ENCODE results near the gene NPSR1.
"Not testable (repeated sequence)": the region's sequence is repeated elsewhere in the genome, so short reads cannot be mapped to it uniquely, and the experiment has no call there.

The NPSR1 gene, protein sequence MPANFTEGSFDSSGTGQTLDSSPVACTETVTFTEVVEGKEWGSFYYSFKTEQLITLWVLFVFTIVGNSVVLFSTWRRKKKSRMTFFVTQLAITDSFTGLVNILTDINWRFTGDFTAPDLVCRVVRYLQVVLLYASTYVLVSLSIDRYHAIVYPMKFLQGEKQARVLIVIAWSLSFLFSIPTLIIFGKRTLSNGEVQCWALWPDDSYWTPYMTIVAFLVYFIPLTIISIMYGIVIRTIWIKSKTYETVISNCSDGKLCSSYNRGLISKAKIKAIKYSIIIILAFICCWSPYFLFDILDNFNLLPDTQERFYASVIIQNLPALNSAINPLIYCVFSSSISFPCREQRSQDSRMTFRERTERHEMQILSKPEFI

DNA sequence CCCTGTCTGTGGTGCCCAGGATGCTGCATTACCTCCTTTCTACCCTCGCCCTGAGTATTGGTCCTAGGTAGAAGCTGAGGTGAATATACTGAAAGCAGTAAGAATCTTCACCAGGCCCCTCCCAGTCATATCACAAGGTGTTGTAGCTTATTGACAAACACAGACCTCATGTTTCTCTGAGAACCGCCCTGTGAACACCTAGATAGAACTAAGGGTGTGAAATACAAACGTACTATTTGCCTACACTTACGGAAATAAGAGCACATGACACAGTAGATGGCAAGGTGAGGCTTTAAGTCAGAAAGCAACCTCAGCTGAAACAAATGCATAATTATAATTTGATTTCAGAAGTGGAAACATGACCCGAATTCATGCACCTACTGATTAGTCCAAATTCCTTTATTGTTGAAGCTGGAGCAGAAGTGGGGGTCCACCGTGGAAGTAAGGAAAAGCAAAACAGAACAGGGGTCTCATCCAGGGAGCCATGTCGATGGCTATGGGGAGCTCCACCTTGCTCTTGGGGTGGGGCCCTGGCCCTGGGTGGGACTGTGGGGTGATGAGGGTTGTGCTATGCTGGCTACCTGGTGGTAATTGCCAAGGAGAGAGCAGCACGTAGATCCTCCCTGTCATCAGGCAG, at the start of gene NPSR1:
TSS of gene NPSR1 (plus strand) at position 587 of the 637 bp plus-strand sequence. CDS start 195 bp downstream, outside the sequence.
- H3K36me3 Mint-ChIP-seq (ENCODE audit: low read depth): no peaks in the 10 kb centered on the region
- no peak within 1 kb of the TSS for H3K27ac Mint-ChIP-seq
- peaks cover 28% of the 10 kb centered on the region for H3K4me1 Mint-ChIP-seq
- peak within 1 kb of the TSS in 1 of 3 experiments; percentile 45 for H3K4me3 Mint-ChIP-seq
- H3K9me3 Mint-ChIP-seq: no peaks in the 10 kb centered on the region
- H3K27me3 Mint-ChIP-seq (ENCODE audit: low read depth): peaks cover 11% of the 10 kb centered on the region
- TF ChIP-seq, protein P1, sequence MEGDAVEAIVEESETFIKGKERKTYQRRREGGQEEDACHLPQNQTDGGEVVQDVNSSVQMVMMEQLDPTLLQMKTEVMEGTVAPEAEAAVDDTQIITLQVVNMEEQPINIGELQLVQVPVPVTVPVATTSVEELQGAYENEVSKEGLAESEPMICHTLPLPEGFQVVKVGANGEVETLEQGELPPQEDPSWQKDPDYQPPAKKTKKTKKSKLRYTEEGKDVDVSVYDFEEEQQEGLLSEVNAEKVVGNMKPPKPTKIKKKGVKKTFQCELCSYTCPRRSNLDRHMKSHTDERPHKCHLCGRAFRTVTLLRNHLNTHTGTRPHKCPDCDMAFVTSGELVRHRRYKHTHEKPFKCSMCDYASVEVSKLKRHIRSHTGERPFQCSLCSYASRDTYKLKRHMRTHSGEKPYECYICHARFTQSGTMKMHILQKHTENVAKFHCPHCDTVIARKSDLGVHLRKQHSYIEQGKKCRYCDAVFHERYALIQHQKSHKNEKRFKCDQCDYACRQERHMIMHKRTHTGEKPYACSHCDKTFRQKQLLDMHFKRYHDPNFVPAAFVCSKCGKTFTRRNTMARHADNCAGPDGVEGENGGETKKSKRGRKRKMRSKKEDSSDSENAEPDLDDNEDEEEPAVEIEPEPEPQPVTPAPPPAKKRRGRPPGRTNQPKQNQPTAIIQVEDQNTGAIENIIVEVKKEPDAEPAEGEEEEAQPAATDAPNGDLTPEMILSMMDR (IDR thresholded peaks at IDR 0.05; ENCODE audit: unreplicated experiment in 3 of 3): no peak

DNA sequence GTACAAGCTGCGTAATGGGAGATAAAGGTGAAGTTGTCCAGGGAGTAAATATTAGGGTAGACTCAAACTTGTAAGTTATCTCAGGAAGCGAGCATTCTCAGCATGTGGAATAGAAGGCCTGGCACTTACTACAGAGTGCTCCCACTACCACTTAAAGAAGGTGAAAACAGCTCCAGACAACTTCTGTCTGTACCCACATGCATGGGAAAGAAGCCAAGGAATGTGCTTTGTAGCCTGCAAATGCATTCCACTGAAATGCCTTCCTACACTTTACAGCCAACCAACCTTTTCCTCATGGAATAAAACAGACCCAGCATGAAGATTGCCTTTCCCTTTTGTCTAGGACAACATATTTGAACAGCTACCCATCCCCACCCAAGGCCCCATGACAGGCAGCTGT, 45.4 kb upstream of the NPSR1 start:
- Mint-ChIP-seq H3K4me1 (peaks cover 10% of the 10 kb centered on the region), H3K4me3 (no peak overlapping the region), H3K27ac (peak overlapping the region in 2 of 3 experiments; percentile 37 to 55), H3K36me3 (ENCODE audit: low read depth) (no peaks in the 10 kb centered on the region), H3K9me3 (peaks cover 18% of the 10 kb centered on the region), H3K27me3 (ENCODE audit: low read depth) (no peaks in the 10 kb centered on the region)
- TF ChIP-seq, protein P1 (IDR thresholded peaks at IDR 0.05; ENCODE audit: unreplicated experiment in 3 of 3): no peak

DNA sequence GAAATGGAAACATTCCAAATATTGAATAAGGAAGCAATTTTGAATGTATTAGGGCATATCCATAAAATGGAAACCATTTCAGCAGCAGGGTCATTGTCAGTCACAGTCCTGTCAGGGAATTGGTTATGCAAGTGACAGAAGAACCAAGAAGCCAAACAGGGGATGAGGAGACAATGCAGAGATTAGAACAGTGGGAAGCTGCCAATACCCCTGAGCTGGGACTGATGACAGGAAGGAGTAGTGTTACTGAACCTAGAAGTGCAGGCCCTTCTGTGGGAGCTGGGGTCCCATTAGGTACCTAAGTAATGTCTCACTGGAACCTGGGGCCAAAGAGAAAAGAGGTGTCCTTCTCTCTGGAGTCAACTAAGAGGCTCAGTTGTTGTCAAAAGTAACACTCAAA, 37.6 kb upstream of the NPSR1 start:
- Mint-ChIP-seq H3K4me1 (no peaks in the 10 kb centered on the region), H3K36me3 (ENCODE audit: low read depth) (no peaks in the 10 kb centered on the region), H3K27me3 (ENCODE audit: low read depth) (no peaks in the 10 kb centered on the region), H3K27ac (no peak overlapping the region), H3K9me3 (peaks cover 4% of the 10 kb centered on the region), H3K4me3 (no peak overlapping the region)
- TF ChIP-seq, protein P1 (IDR thresholded peaks at IDR 0.05; ENCODE audit: unreplicated experiment in 3 of 3): no peak

DNA sequence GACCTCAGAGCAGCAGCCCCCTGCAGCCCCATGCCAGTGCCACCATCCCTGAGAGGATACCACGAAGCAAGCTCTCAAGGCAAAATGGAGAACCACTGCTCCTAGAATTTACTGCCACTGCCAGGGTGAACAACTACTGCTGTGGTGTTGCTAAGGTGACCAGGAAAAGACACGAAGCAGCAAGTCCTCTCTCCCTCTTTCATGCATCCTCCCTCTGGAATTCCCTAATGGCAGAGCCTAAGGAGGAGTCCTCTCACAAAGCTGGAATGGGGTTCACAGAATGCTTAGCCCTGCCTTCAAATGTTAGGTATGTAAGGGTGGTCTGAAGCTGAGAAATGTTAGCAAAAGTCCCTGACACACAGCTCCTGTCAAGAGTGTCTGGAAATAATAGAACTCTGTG, 35.8 kb upstream of the NPSR1 start:
- Mint-ChIP-seq H3K27me3 (ENCODE audit: low read depth) (no peaks in the 10 kb centered on the region), H3K4me1 (no peaks in the 10 kb centered on the region), H3K27ac (no peak overlapping the region), H3K4me3 (no peak overlapping the region), H3K36me3 (ENCODE audit: low read depth) (no peaks in the 10 kb centered on the region), H3K9me3 (no peaks in the 10 kb centered on the region)
- TF ChIP-seq, protein P1 (IDR thresholded peaks at IDR 0.05; ENCODE audit: unreplicated experiment in 3 of 3): no peak

DNA sequence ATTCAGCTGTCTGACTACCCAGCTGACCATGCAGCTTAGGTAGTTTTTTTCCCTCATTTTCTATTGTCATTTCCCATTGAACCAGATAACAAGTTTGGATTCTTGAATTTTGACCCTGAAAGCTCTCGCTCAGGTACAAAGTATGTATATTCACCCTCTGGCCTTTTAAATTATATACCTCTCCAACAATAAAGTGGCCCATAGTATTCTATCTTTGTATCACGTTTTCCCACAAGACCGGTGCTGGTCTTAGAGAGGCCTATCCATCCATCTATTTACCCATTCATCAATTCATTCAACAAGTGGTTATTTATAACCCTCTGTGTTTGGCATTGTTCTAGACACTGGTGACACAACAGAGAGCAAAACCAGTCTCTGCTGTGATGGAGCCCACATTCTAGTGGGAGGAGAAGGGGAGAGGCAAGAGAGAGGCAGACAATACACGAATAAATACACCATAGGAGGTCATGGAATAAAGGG, 35.2 kb upstream of the NPSR1 start:
- Mint-ChIP-seq H3K4me1 (no peaks in the 10 kb centered on the region), H3K27ac (no peak overlapping the region), H3K4me3 (no peak overlapping the region), H3K27me3 (ENCODE audit: low read depth) (no peaks in the 10 kb centered on the region), H3K36me3 (ENCODE audit: low read depth) (no peaks in the 10 kb centered on the region), H3K9me3 (no peaks in the 10 kb centered on the region)
- TF ChIP-seq, protein P1 (IDR thresholded peaks at IDR 0.05; ENCODE audit: unreplicated experiment in 3 of 3): no peak

DNA sequence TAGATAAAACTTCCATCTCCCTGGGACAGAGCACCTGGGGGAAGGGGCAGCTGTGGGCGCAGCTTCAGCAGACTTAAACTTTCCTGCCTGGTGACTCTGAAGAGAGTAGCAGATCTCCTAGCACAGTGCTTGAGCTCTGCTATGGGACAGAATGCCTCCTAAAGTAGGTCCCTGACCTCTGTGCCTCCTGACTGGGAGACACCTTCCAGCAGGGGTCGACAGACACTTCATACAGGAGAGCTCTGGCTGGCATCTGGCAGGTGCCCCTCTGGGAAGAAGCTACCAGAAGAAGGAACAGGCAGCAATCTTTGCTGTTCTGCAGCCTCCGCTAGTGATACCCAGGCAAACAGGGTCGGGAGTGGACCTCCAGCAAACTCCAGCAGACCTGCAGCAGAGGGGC, 29.4 kb upstream of the NPSR1 start:
- H3K4me3 Mint-ChIP-seq; H3K4me1 Mint-ChIP-seq; H3K36me3 Mint-ChIP-seq (ENCODE audit: low read depth); H3K27ac Mint-ChIP-seq; H3K27me3 Mint-ChIP-seq (ENCODE audit: low read depth); H3K9me3 Mint-ChIP-seq: not testable (repeated sequence)

All from nephron (organoid).